ENCODE measurements around the gene SPDYA. TPM values are rescaled to one million over a fixed set of nuclear protein-coding genes. Genes with fewer than 3 reads are reported as not detected.

The SPDYA gene
- total RNA-seq, 4 donors from 2014 or later, result 1.00 to 1.8 (median 1.4) TPM; not detected in 1

- in situ Hi-C loops (cut with MboI; ENCODE audit: low pct_ligation_motif_present in 1 of 4, low pct_unique_long_range_greater_than_20kb in 1 of 4, low sequenced_read_pairs in 3 of 4) (loop anchor here in 1 of 4 donors (25.0 kb wide), 1 partner anchor 310 kb away; no protein-coding TSS in a partner anchor), intact Hi-C loops (cut with DNase I; ENCODE audit: low total_unique reads) (loop anchor here (10.0 kb wide), 1 partner anchor 322 kb away; no protein-coding TSS in a partner anchor)
- Histone ChIP-seq H3K27me3 (no peaks in the 10 kb centered on the region), H3K36me3 (peaks cover 0 to 1% (median 0%) of the 10 kb centered on the region in 4 donors), H3K4me1 (peaks cover 12 to 31% (median 29%) of the 10 kb centered on the region in 4 donors), H3K9me3 (no peaks in the 10 kb centered on the region), H3K4me3 (no peak overlapping the region), H3K27ac (no peak overlapping the region)
- DNase-seq, result no peak
- TF ChIP-seq POLR2AphosphoS5 (IDR thresholded peaks at IDR 0.05) (no peak), EP300 (IDR thresholded peaks at IDR 0.05; ENCODE audit: low read depth) (no peak), POLR2A (IDR thresholded peaks at IDR 0.05) (no peak)
- TF ChIP-seq, protein P1, sequence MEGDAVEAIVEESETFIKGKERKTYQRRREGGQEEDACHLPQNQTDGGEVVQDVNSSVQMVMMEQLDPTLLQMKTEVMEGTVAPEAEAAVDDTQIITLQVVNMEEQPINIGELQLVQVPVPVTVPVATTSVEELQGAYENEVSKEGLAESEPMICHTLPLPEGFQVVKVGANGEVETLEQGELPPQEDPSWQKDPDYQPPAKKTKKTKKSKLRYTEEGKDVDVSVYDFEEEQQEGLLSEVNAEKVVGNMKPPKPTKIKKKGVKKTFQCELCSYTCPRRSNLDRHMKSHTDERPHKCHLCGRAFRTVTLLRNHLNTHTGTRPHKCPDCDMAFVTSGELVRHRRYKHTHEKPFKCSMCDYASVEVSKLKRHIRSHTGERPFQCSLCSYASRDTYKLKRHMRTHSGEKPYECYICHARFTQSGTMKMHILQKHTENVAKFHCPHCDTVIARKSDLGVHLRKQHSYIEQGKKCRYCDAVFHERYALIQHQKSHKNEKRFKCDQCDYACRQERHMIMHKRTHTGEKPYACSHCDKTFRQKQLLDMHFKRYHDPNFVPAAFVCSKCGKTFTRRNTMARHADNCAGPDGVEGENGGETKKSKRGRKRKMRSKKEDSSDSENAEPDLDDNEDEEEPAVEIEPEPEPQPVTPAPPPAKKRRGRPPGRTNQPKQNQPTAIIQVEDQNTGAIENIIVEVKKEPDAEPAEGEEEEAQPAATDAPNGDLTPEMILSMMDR (IDR thresholded peaks at IDR 0.05), result no peak
- WGBS, 2 donors (ENCODE audit: low coverage in 1 of 2), result 61 to 76% methylated on average over 2 of the region's 2 CpGs
Observed at GRCh38 chr2:28896906-28897305, 86.3 kb downstream of the SPDYA start.

DNA sequence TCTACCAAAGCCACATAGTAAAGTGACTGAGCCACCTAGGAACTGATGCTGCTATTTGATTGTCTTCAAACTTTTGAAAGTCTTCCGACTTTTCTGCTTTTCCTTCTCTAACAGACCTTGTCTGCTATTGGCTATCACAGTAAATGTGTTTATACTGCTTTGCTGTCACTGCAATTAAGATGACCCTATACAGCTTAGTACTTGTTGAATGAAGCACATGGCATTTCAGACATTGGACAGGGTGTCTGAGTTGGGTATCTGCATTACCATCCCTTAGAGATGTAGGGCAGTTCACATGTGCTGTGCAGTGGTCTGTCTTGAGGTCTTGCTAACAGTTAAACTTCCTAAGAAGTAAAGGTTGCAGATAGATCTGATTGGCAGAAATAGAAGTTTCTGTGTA, 87.4 kb downstream of the SPDYA start:
- in situ Hi-C loops (cut with MboI; ENCODE audit: low pct_ligation_motif_present in 1 of 4, low pct_unique_long_range_greater_than_20kb in 1 of 4, low sequenced_read_pairs in 3 of 4) (loop anchor here in 1 of 4 donors (25.0 kb wide), 1 partner anchor 311 kb away; no protein-coding TSS in a partner anchor), intact Hi-C loops (cut with DNase I; ENCODE audit: low total_unique reads) (loop anchor here (10.0 kb wide), 1 partner anchor 323 kb away; no protein-coding TSS in a partner anchor)

More for the DNA sequence above, 87.4 kb downstream of the SPDYA start:
- Histone ChIP-seq H3K27me3 (no peaks in the 10 kb centered on the region), H3K9me3 (no peaks in the 10 kb centered on the region), H3K36me3 (peaks cover 0 to 10% (median 4%) of the 10 kb centered on the region in 4 donors), H3K27ac (no peak overlapping the region), H3K4me1 (peaks cover 12 to 31% (median 29%) of the 10 kb centered on the region in 4 donors), H3K4me3 (no peak overlapping the region)
- no peak for TF ChIP-seq EP300 (IDR thresholded peaks at IDR 0.05; ENCODE audit: low read depth)
- TF ChIP-seq POLR2AphosphoS5 (IDR thresholded peaks at IDR 0.05), result no peak
- TF ChIP-seq POLR2A (IDR thresholded peaks at IDR 0.05), result no peak
- TF ChIP-seq, protein P1 (IDR thresholded peaks at IDR 0.05), result no peak
- no peak for DNase-seq
- WGBS, 2 donors (ENCODE audit: low coverage in 1 of 2), result 40 to 58% methylated on average over 1 of the region's 1 CpG

Other genes starting within 250 kb of the SPDYA start
- gene PPP1CB, start 59.0 kb upstream of the SPDYA start, total RNA-seq, result 100 to 1,000 TPM; 132 to 245 (median 192) TPM
- gene TRMT61B, start 59.5 kb downstream of the SPDYA start, total RNA-seq, result 1 to 10 TPM in 3 of 4 donors, not detected in 1; 1.4 to 7.0 (median 6.0) TPM
- gene WDR43, start 83.8 kb downstream of the SPDYA start, total RNA-seq, result 100 to 1,000 TPM in 1 of 4 donors, 10 to 100 TPM in 3; 15.8 to 399 (median 46.0) TPM
- gene TOGARAM2, start 170.5 kb downstream of the SPDYA start, total RNA-seq, result 1 to 10 TPM in 2 of 4 donors, under 1 TPM in 1, not detected in 1; 0.79 to 7.1 (median 3.1) TPM